C4-2B (cell line): ENCODE measurements around the gene CYP4F3.

ENCODE experiments used
- H3K27ac ChIP-seq: fragments of 450-650 bp; 2 replicates; pipeline ENCODE4 v1.5.1; 2017
- ZFX ChIP-seq: fragments of 450-650 bp; IDR thresholded peaks from 2 replicates; pipeline ENCODE4 v1.6.1; 2017
- TF ChIP-seq, protein P1 (sequence below): fragments of 450-650 bp; conservative IDR thresholded peaks from 2 replicates; pipeline ENCODE4 v1.5.1; 2017; ENCODE audit warnings: mild to moderate bottlenecking

Gene CYP4F3

DNA sequence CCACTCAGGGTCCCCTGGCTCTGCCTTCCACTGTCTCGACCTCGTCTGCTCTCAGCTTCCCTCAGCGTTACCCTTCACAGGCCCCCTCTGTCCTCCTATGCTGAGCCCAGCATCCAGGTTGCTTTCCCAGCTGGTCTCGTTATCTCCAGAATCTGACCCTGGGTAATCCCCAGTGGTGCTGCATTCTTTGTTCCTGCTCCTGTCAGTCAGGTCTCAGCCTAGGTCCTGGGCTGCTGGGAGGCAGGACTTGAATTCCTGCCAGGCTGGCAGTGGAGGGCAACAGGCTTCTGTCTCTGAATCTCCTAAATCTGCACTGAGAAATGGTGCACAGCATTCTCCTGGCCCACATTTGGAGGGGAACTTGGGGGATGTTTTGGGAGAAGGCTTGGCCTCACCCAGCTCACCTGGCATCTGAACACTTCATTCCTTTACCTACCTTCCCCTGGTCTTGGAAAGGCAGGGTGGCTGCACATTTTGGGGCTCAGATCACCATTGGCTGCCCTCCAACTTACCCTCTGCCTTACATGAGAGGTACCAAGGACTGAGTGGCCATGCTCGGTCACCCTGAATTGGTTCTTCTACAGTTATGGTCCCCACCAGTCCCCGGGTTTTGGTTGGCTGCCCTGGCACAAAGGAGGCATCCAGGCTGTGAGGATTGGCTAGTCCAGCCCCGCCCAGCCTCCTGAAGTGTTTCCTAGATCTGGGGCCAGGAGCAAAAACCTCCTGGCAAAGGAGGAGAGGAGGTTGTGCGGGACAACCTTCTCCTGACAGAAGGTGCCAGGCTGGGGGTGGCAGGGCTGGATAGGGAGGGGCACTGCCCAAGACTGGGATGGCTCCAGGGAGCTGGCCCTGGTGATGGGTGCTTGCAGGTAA is 26.0 kb upstream of the CYP4F3 start, which contains the start of gene CYP4F8:
TSS of gene CYP4F8 (plus strand) at position 712 of the 873 bp plus-strand sequence. CDS start 399 bp downstream, outside the sequence.
- TF ChIP-seq ZFX: no peak
- TF ChIP-seq, protein P1, sequence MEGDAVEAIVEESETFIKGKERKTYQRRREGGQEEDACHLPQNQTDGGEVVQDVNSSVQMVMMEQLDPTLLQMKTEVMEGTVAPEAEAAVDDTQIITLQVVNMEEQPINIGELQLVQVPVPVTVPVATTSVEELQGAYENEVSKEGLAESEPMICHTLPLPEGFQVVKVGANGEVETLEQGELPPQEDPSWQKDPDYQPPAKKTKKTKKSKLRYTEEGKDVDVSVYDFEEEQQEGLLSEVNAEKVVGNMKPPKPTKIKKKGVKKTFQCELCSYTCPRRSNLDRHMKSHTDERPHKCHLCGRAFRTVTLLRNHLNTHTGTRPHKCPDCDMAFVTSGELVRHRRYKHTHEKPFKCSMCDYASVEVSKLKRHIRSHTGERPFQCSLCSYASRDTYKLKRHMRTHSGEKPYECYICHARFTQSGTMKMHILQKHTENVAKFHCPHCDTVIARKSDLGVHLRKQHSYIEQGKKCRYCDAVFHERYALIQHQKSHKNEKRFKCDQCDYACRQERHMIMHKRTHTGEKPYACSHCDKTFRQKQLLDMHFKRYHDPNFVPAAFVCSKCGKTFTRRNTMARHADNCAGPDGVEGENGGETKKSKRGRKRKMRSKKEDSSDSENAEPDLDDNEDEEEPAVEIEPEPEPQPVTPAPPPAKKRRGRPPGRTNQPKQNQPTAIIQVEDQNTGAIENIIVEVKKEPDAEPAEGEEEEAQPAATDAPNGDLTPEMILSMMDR: no peak
- peak within 1 kb of the TSS; percentile 39 for H3K27ac ChIP-seq

DNA sequence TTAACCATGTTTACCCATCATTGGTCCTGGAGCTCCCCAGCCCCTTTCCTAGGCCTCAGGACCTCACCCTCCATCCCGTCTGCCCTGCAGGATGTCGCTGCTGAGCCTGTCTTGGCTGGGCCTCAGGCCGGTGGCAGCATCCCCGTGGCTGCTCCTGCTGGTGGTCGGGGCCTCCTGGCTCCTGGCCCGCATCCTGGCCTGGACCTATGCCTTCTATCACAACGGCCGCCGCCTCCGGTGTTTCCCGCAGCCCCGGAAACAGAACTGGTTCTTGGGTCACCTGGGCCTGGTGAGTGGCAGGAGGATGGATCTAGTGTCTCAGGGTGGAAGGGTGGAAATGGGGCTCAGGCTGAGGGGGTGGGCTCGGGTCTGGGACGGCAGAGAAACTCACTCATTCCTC is 25.2 kb upstream of the CYP4F3 start:
- TF ChIP-seq, protein P1: no peak
- TF ChIP-seq ZFX: no peak
- peak overlapping the region; percentile 39 for H3K27ac ChIP-seq

DNA sequence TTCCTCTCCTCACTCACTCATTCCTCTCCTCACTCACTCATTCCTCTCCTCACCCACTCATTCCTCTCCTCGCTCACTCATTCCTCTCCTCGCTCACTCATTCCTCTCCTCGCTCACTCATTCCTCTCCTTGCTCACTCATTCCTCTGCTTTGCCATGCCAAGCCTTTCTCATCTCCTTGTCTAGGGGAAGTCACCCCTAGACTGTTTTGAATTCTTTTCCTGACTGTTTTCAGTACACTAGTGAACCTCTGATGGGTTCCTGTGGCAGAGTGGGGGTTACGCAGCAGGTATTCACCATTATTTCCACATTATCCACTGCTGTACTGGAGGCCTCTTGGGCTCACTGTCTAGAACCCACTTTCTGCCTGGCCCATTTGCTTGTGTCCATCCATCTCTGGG is 24.5 kb upstream of the CYP4F3 start:
- H3K27ac ChIP-seq: no peak overlapping the region
- TF ChIP-seq, protein P1: no peak
- no peak for TF ChIP-seq ZFX

DNA sequence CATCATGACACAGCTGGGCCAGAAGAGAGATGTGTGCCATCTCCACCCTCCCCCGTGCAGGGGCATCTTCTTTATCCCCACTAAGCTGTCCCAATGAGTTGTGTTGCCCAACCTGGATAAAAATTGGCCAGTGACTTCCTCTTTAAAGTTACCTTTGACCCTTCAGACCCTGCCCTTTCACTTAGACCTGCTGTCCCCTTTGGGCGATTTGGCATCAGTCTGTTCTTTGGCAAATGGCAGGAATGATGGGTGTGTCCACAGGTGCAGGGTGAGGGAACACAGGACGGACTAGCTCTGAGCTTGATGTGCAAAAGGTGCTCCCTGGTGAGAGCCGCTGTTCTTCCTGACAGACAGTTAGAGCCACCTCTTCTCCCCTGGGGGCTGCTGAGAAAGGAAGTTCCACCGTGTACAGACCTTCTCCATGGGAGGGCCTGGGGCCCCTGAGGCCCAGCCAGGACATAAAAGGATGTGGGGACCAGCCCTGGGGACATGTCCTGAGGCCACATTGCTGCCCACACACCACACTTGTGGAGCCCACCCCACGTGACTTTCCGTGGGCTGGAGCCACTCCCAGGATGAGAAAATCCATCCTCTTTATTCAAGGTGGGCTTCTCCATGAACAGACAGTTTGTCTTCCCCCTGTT is 23.9 kb upstream of the CYP4F3 start:
- no peak for TF ChIP-seq ZFX
- TF ChIP-seq, protein P1: no peak

DNA sequence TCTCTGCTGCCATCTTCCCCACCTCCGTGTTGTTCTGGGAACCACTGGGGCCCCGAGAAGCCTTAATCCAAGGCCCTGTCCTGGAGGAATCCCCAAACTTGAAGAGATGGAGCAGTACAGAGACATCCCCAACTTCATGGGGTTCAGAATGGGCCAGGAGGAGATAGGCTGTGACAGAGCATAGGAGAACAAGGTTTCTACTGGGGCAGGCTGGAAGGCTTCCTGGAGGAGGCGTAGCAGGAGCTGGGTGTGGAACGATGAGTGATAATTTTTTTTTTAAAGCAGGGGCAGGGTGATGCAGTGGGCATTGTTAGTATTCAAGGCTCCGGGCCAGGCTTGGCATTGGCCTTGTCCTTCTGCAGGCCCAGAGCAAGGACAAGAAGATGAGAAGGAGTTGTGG is 22.4 kb upstream of the CYP4F3 start:
- no peak overlapping the region for H3K27ac ChIP-seq
- no peak for TF ChIP-seq ZFX
- TF ChIP-seq, protein P1: no peak

More for the DNA sequence above, 23.9 kb upstream of the CYP4F3 start:
- H3K27ac ChIP-seq: no peak overlapping the region

DNA sequence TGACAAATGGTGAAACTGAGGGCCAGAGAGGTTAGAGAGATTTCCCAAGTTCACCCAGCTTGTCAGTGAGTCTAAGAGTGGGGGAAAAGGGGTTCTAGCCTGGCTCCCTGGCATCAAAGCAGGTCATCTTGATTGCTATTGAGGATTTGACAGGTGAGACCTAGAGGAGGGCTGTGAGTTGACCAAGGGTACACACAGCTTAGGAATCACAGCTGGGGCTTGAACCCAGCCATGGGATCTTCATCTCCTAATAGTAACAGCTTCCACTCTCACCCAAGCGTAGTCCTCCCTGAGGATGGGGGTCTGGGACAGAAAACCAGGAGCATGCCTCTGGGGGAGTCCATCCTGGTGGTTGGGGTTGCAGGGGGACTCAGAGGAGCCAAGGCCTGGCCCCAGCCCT is 18.9 kb upstream of the CYP4F3 start:
- TF ChIP-seq ZFX: no peak
- TF ChIP-seq, protein P1: no peak
- no peak overlapping the region for H3K27ac ChIP-seq

DNA sequence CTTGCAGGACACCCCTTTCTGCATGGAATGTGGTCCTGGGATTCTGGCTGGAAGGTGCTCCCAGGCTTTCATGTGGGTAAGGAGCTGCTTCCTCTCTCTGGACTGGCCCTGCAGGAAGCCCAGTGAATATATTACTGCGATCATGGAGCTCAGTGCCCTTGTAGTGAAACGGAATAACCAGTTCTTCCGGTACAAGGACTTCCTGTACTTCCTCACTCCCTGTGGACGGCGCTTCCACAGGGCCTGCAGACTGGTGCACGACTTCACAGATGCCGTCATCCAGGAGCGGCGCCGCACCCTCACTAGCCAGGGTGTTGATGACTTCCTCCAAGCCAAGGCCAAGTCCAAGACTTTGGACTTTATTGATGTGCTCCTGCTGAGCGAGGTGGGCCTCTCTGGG is 17.7 kb upstream of the CYP4F3 start:
- TF ChIP-seq ZFX: no peak
- TF ChIP-seq, protein P1: no peak
- H3K27ac ChIP-seq: peak overlapping the region; percentile 23; the same call in 1 of the 2 replicates
